HG03460 (cell line): Measurements from ENCODE around the gene POU6F2.
"Not testable (repeated sequence)": the region's sequence is repeated elsewhere in the genome, so short reads cannot be mapped to it uniquely, and the experiment has no call there.

Experiments used
- ATAC-seq: cut with Tn5 transposase; IDR thresholded peaks from one replicate; pipeline ENCODE4 v1.9.1; 2021; ENCODE audit not compliant: unreplicated experiment

The POU6F2 gene

GRCh38 chr7:39294022-39294421, 316.3 kb downstream of the POU6F2 start:
- ATAC-seq = no peak

GRCh38 chr7:39295796-39296195, 318.1 kb downstream of the POU6F2 start:
- ATAC-seq = no peak

GRCh38 chr7:39299695-39300094, 322.0 kb downstream of the POU6F2 start:
- ATAC-seq = no peak

GRCh38 chr7:39300276-39300675, 322.6 kb downstream of the POU6F2 start:
- ATAC-seq = no peak

GRCh38 chr7:39301543-39301942, 323.8 kb downstream of the POU6F2 start:
- no peak for ATAC-seq

- ATAC-seq = no peak
These were observed 326.5 kb downstream of the POU6F2 start for GRCh38 chr7:39304178-39304577.

GRCh38 chr7:39304668-39305405, 327.1 kb downstream of the POU6F2 start:
- peak; percentile 66 for ATAC-seq

GRCh38 chr7:39306016-39306570, 328.4 kb downstream of the POU6F2 start:
- no peak for ATAC-seq

GRCh38 chr7:39310699-39311098, 333.0 kb downstream of the POU6F2 start:
- ATAC-seq = no peak

- no peak for ATAC-seq
These were observed 334.7 kb downstream of the POU6F2 start for GRCh38 chr7:39312254-39312989.

GRCh38 chr7:39313376-39313775, 335.7 kb downstream of the POU6F2 start:
- ATAC-seq = no peak

- ATAC-seq = no peak
These were observed 336.3 kb downstream of the POU6F2 start for GRCh38 chr7:39313974-39314373.

- no peak for ATAC-seq
These were observed 339.4 kb downstream of the POU6F2 start for GRCh38 chr7:39317107-39317506.

GRCh38 chr7:39317896-39318295, 340.2 kb downstream of the POU6F2 start:
- no peak for ATAC-seq

- ATAC-seq = no peak
These were observed 343.5 kb downstream of the POU6F2 start for GRCh38 chr7:39321245-39321644.

- ATAC-seq = no peak
These were observed 344.3 kb downstream of the POU6F2 start for GRCh38 chr7:39321909-39322498.

- ATAC-seq = no peak
These were observed 346.5 kb downstream of the POU6F2 start for GRCh38 chr7:39324139-39324760.

GRCh38 chr7:39331607-39332006, 353.9 kb downstream of the POU6F2 start:
- not testable (repeated sequence) for ATAC-seq

GRCh38 chr7:39332142-39332541, 354.4 kb downstream of the POU6F2 start:
- ATAC-seq = no peak

- no peak for ATAC-seq
These were observed 356.0 kb downstream of the POU6F2 start for GRCh38 chr7:39333701-39334100.

GRCh38 chr7:39336442-39336841, 358.7 kb downstream of the POU6F2 start:
- ATAC-seq = no peak
